ENCODE measurements around the gene SORBS1.

DNA sequence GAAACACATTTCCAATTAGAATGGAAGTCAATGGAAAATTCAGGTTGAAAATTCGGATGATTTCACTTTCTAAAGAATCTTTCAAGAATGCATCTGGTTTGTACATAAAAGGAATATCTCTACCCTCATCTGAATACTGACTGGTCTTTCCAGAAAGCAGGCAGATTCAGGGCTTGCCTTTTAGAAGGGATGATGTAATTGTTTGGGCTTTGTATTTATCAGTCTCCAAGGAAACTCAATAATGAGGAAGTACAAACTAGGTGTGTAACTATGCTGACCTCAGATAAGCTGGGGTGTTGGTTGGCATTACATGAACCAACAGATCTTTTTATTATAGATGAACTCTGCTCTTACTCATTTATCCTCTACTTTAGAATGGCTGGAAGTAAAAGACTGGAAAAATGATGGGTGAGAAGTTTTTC is 294.5 kb downstream of the SORBS1 start:
- TF ChIP-seq POLR2A (IDR thresholded peaks at IDR 0.05), result no peak
- TF ChIP-seq, protein P1, sequence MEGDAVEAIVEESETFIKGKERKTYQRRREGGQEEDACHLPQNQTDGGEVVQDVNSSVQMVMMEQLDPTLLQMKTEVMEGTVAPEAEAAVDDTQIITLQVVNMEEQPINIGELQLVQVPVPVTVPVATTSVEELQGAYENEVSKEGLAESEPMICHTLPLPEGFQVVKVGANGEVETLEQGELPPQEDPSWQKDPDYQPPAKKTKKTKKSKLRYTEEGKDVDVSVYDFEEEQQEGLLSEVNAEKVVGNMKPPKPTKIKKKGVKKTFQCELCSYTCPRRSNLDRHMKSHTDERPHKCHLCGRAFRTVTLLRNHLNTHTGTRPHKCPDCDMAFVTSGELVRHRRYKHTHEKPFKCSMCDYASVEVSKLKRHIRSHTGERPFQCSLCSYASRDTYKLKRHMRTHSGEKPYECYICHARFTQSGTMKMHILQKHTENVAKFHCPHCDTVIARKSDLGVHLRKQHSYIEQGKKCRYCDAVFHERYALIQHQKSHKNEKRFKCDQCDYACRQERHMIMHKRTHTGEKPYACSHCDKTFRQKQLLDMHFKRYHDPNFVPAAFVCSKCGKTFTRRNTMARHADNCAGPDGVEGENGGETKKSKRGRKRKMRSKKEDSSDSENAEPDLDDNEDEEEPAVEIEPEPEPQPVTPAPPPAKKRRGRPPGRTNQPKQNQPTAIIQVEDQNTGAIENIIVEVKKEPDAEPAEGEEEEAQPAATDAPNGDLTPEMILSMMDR (IDR thresholded peaks at IDR 0.05), result no peak
